ENCODE measurements around the gene ARHGAP15.

DNA sequence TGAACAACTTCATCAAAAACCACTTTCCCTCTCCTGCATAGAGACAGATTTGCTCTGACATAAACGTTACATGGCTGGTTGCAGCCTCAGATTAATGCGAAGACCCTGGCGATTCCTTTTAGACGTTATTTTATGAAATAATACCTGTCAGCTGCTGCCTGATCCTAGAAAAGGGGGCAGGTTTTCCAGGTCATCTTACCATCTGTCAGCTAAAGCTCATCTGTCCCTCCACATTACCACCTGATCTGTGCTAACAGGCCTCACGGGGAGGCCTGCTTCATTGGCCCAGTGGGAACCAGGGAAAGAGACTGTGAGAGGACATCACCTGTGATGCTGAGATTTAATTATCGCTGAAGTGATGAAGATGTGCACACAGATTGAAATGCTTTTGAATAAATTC, 261.0 kb downstream of the ARHGAP15 start:
- TF ChIP-seq, protein P1, sequence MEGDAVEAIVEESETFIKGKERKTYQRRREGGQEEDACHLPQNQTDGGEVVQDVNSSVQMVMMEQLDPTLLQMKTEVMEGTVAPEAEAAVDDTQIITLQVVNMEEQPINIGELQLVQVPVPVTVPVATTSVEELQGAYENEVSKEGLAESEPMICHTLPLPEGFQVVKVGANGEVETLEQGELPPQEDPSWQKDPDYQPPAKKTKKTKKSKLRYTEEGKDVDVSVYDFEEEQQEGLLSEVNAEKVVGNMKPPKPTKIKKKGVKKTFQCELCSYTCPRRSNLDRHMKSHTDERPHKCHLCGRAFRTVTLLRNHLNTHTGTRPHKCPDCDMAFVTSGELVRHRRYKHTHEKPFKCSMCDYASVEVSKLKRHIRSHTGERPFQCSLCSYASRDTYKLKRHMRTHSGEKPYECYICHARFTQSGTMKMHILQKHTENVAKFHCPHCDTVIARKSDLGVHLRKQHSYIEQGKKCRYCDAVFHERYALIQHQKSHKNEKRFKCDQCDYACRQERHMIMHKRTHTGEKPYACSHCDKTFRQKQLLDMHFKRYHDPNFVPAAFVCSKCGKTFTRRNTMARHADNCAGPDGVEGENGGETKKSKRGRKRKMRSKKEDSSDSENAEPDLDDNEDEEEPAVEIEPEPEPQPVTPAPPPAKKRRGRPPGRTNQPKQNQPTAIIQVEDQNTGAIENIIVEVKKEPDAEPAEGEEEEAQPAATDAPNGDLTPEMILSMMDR (IDR thresholded peaks at IDR 0.05), result no peak
- no peak for TF ChIP-seq ZFX (IDR thresholded peaks at IDR 0.05; ENCODE audit: borderline replicate concordance)

All from 22Rv1 (cell line).